ENCODE measurements around the gene ACTRT2. TPM values are rescaled to one million over a fixed set of nuclear protein-coding genes. Genes with fewer than 3 reads are reported as not detected.

The ACTRT2 gene
- total RNA-seq, 1 donor from 2014 or later, result not detected

DNA sequence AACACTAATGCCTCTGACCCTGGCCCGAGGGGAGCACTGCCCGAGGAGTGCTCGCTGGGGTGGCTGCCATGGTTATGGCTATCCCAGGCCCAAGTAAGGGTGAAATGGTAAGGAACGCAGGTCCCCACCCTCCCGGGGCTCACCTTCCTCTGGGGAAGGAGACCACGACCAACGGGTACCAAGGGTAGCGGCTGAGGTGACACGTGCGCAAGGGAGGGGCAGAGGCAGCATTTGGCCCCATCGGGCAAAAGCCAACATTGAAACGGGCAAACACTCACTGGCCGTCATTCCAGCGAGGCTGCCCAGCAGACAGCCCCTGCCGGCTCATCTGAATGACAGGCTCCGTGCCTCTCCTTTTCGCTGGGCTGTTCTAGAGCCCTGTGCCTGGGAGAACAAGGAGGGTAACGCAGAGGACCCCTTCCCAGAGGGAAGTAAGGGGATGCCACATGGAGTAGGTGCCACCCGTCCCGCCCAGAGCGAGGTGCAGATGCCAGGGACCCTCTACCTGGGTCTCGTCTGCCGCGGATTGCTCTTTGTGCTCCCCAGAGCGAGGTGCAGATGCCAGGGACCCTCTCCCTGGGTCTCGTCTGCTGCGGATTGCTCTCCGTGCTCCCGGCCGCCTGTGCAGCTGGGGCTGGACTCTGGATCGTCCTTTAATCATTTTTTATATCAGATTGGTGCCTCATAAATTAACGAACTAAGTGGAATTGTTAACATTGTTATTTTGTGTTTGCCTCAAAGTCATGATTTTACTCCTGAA, 16.2 kb downstream of the ACTRT2 start:
- Histone ChIP-seq H3K9me3 (ENCODE audit: control insufficient read depth in 3 of 3, low read length in 3 of 3) (no peaks in the 10 kb centered on the region), H3K27me3 (ENCODE audit: control insufficient read depth in 3 of 3, insufficient read depth in 3 of 3, low read length in 3 of 3) (peaks cover 34 to 68% (median 68%) of the 10 kb centered on the region in 3 donors), H3K27ac (ENCODE audit: low read depth, low read length) (no peak overlapping the region), H3K4me3 (ENCODE audit: low read length in 3 of 3) (no peak overlapping the region), H3K4me1 (ENCODE audit: control insufficient read depth in 3 of 3, insufficient read depth in 3 of 3, low read length in 3 of 3) (peaks cover 0 to under 1% (median 0%) of the 10 kb centered on the region in 3 donors), H3K9ac (ENCODE audit: low read depth in 1 of 3, low read length in 3 of 3) (no peak overlapping the region), H3K36me3 (ENCODE audit: control insufficient read depth in 3 of 3, insufficient read depth in 3 of 3, low read length in 3 of 3) (no peaks in the 10 kb centered on the region)

GRCh38 chr1:3038113-3038551, 16.9 kb downstream of the ACTRT2 start:
- Histone ChIP-seq H3K4me1 (ENCODE audit: control insufficient read depth in 3 of 3, insufficient read depth in 3 of 3, low read length in 3 of 3) (no peaks in the 10 kb centered on the region), H3K27me3 (ENCODE audit: control insufficient read depth in 3 of 3, insufficient read depth in 3 of 3, low read length in 3 of 3) (peaks cover 34 to 64% (median 63%) of the 10 kb centered on the region in 3 donors), H3K9ac (ENCODE audit: low read depth in 1 of 3, low read length in 3 of 3) (no peak overlapping the region), H3K4me3 (ENCODE audit: low read length in 3 of 3) (no peak overlapping the region), H3K9me3 (ENCODE audit: control insufficient read depth in 3 of 3, low read length in 3 of 3) (no peaks in the 10 kb centered on the region), H3K27ac (ENCODE audit: low read depth, low read length) (no peak overlapping the region), H3K36me3 (ENCODE audit: control insufficient read depth in 3 of 3, insufficient read depth in 3 of 3, low read length in 3 of 3) (no peaks in the 10 kb centered on the region)

GRCh38 chr1:3038571-3039181, 17.4 kb downstream of the ACTRT2 start:
- peaks cover 34 to 62% (median 62%) of the 10 kb centered on the region in 3 donors for H3K27me3 ChIP-seq (ENCODE audit: control insufficient read depth in 3 of 3, insufficient read depth in 3 of 3, low read length in 3 of 3)
- H3K27ac ChIP-seq (ENCODE audit: low read depth, low read length), result no peak overlapping the region
- no peak overlapping the region for H3K4me3 ChIP-seq (ENCODE audit: low read length in 3 of 3)
- no peak overlapping the region for H3K9ac ChIP-seq (ENCODE audit: low read depth in 1 of 3, low read length in 3 of 3)
- H3K4me1 ChIP-seq (ENCODE audit: control insufficient read depth in 3 of 3, insufficient read depth in 3 of 3, low read length in 3 of 3), result no peaks in the 10 kb centered on the region
- H3K9me3 ChIP-seq (ENCODE audit: control insufficient read depth in 3 of 3, low read length in 3 of 3), result no peaks in the 10 kb centered on the region
- H3K36me3 ChIP-seq (ENCODE audit: control insufficient read depth in 3 of 3, insufficient read depth in 3 of 3, low read length in 3 of 3), result no peaks in the 10 kb centered on the region

GRCh38 chr1:3040004-3040403, 18.7 kb downstream of the ACTRT2 start:
- Histone ChIP-seq H3K9me3 (ENCODE audit: control insufficient read depth in 3 of 3, low read length in 3 of 3) (no peaks in the 10 kb centered on the region), H3K4me3 (ENCODE audit: low read length in 3 of 3) (no peak overlapping the region), H3K9ac (ENCODE audit: low read depth in 1 of 3, low read length in 3 of 3) (no peak overlapping the region), H3K27ac (ENCODE audit: low read depth, low read length) (no peak overlapping the region), H3K36me3 (ENCODE audit: control insufficient read depth in 3 of 3, insufficient read depth in 3 of 3, low read length in 3 of 3) (no peaks in the 10 kb centered on the region), H3K27me3 (ENCODE audit: control insufficient read depth in 3 of 3, insufficient read depth in 3 of 3, low read length in 3 of 3) (peaks cover 34 to 62% (median 52%) of the 10 kb centered on the region in 3 donors), H3K4me1 (ENCODE audit: control insufficient read depth in 3 of 3, insufficient read depth in 3 of 3, low read length in 3 of 3) (no peaks in the 10 kb centered on the region)

GRCh38 chr1:3042481-3042880, 21.2 kb downstream of the ACTRT2 start:
- peaks cover 17 to 40% (median 30%) of the 10 kb centered on the region in 3 donors for H3K27me3 ChIP-seq (ENCODE audit: control insufficient read depth in 3 of 3, insufficient read depth in 3 of 3, low read length in 3 of 3)
- H3K36me3 ChIP-seq (ENCODE audit: control insufficient read depth in 3 of 3, insufficient read depth in 3 of 3, low read length in 3 of 3), result no peaks in the 10 kb centered on the region
- no peaks in the 10 kb centered on the region for H3K4me1 ChIP-seq (ENCODE audit: control insufficient read depth in 3 of 3, insufficient read depth in 3 of 3, low read length in 3 of 3)
- no peak overlapping the region for H3K4me3 ChIP-seq (ENCODE audit: low read length in 3 of 3)
- H3K9ac ChIP-seq (ENCODE audit: low read depth in 1 of 3, low read length in 3 of 3), result no peak overlapping the region
- no peak overlapping the region for H3K27ac ChIP-seq (ENCODE audit: low read depth, low read length)
- H3K9me3 ChIP-seq (ENCODE audit: control insufficient read depth in 3 of 3, low read length in 3 of 3), result no peaks in the 10 kb centered on the region

DNA sequence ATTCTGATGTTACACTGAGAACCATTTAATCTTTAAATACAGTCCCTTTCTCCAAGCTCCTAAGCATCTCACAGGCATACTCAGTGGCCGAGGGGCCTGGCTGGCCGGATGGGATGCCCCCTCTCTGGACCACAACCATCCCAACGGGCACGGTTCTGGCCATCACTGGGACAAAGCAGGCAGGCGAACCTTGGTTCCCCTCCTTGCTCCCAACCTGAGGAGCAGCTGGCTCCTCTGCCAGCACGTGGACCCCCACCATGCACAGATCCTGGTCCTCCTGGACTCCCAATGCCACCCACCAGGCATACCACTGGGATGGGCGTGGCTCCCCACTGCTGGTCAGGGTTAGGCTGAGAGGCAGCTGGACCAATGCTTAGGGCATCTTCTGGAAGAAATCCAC, 27.9 kb downstream of the ACTRT2 start:
- no peaks in the 10 kb centered on the region for H3K4me1 ChIP-seq (ENCODE audit: control insufficient read depth in 3 of 3, insufficient read depth in 3 of 3, low read length in 3 of 3)
- H3K36me3 ChIP-seq (ENCODE audit: control insufficient read depth in 3 of 3, insufficient read depth in 3 of 3, low read length in 3 of 3), result no peaks in the 10 kb centered on the region
- peaks cover 17 to 32% (median 24%) of the 10 kb centered on the region in 3 donors for H3K27me3 ChIP-seq (ENCODE audit: control insufficient read depth in 3 of 3, insufficient read depth in 3 of 3, low read length in 3 of 3)
- H3K4me3 ChIP-seq (ENCODE audit: low read length in 3 of 3), result no peak overlapping the region
- no peak overlapping the region for H3K9ac ChIP-seq (ENCODE audit: low read depth in 1 of 3, low read length in 3 of 3)
- no peak overlapping the region for H3K27ac ChIP-seq (ENCODE audit: low read depth, low read length)
- H3K9me3 ChIP-seq (ENCODE audit: control insufficient read depth in 3 of 3, low read length in 3 of 3), result no peaks in the 10 kb centered on the region

- Histone ChIP-seq H3K4me3 (ENCODE audit: low read length in 3 of 3) (no peak overlapping the region), H3K27me3 (ENCODE audit: control insufficient read depth in 3 of 3, insufficient read depth in 3 of 3, low read length in 3 of 3) (peaks cover 17 to 33% (median 29%) of the 10 kb centered on the region in 3 donors), H3K27ac (ENCODE audit: low read depth, low read length) (no peak overlapping the region), H3K9ac (ENCODE audit: low read depth in 1 of 3, low read length in 3 of 3) (no peak overlapping the region), H3K36me3 (ENCODE audit: control insufficient read depth in 3 of 3, insufficient read depth in 3 of 3, low read length in 3 of 3) (no peaks in the 10 kb centered on the region), H3K9me3 (ENCODE audit: control insufficient read depth in 3 of 3, low read length in 3 of 3) (no peaks in the 10 kb centered on the region), H3K4me1 (ENCODE audit: control insufficient read depth in 3 of 3, insufficient read depth in 3 of 3, low read length in 3 of 3) (no peaks in the 10 kb centered on the region)
Measured at GRCh38 chr1:3049905-3050304, 28.6 kb downstream of the ACTRT2 start.

DNA sequence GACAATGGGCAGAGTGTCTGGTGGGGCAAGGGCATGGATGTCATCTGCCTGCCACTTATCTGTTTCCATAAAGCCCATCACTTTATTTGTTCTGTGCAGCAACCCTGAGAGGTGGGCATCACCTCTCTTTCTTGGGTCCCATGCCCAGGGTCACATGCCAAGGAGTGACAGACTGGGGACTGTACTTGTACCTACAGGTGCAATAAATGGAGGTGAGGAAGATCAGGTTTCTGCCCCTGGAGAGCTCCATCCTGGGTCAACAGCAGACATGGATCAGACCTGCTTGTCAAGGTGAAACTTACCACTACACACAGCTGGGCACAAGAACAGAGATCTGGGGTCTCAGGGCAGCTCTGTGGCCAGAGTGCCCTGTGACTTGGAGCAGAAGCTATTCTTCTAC, 29.3 kb downstream of the ACTRT2 start:
- no peaks in the 10 kb centered on the region for H3K9me3 ChIP-seq (ENCODE audit: control insufficient read depth in 3 of 3, low read length in 3 of 3)
- peaks cover 17 to 33% (median 29%) of the 10 kb centered on the region in 3 donors for H3K27me3 ChIP-seq (ENCODE audit: control insufficient read depth in 3 of 3, insufficient read depth in 3 of 3, low read length in 3 of 3)

GRCh38 chr1:3051270-3052268, 30.3 kb downstream of the ACTRT2 start:
- Histone ChIP-seq H3K36me3 (ENCODE audit: control insufficient read depth in 3 of 3, insufficient read depth in 3 of 3, low read length in 3 of 3) (no peaks in the 10 kb centered on the region), H3K9ac (ENCODE audit: low read depth in 1 of 3, low read length in 3 of 3) (no peak overlapping the region), H3K27ac (ENCODE audit: low read depth, low read length) (no peak overlapping the region), H3K27me3 (ENCODE audit: control insufficient read depth in 3 of 3, insufficient read depth in 3 of 3, low read length in 3 of 3) (peaks cover 17 to 33% (median 29%) of the 10 kb centered on the region in 3 donors), H3K4me1 (ENCODE audit: control insufficient read depth in 3 of 3, insufficient read depth in 3 of 3, low read length in 3 of 3) (no peaks in the 10 kb centered on the region), H3K4me3 (ENCODE audit: low read length in 3 of 3) (no peak overlapping the region), H3K9me3 (ENCODE audit: control insufficient read depth in 3 of 3, low read length in 3 of 3) (no peaks in the 10 kb centered on the region)

More for the DNA sequence above, 29.3 kb downstream of the ACTRT2 start:
- Histone ChIP-seq H3K4me1 (ENCODE audit: control insufficient read depth in 3 of 3, insufficient read depth in 3 of 3, low read length in 3 of 3) (no peaks in the 10 kb centered on the region), H3K4me3 (ENCODE audit: low read length in 3 of 3) (no peak overlapping the region), H3K36me3 (ENCODE audit: control insufficient read depth in 3 of 3, insufficient read depth in 3 of 3, low read length in 3 of 3) (no peaks in the 10 kb centered on the region), H3K9ac (ENCODE audit: low read depth in 1 of 3, low read length in 3 of 3) (no peak overlapping the region), H3K27ac (ENCODE audit: low read depth, low read length) (no peak overlapping the region)

All from skeletal muscle tissue (tissue), 4 donors.